HPDE6-E6E7 (cell line): ENCODE data around the gene MND1.

Experiments used
- DNase-seq: peaks from one replicate; pipeline ENCODE4 v3.0.0; 2011; ENCODE audit warnings: missing footprints; ENCODE audit errors: extremely low spot score

The MND1 gene

DNA sequence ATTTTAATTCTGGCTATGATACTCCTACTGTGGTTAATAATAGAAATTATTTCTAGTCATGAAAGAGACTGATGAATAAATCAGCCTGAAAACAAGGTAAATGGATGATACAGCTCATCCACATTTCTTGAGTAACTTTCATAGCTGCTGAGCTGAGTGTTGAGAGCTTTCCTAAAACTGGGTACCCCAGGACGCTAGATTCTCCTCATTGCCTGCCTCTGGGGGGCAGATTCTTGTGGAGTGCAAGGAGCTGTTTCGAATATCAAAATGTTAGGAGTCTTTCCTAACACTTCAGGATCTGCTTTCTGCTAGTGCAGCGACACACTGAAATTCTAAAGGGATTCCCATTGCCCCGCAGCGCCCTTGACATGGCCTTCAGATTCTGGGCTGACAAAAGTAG is 2.1 kb downstream of the MND1 start:
- no peak for DNase-seq

DNA sequence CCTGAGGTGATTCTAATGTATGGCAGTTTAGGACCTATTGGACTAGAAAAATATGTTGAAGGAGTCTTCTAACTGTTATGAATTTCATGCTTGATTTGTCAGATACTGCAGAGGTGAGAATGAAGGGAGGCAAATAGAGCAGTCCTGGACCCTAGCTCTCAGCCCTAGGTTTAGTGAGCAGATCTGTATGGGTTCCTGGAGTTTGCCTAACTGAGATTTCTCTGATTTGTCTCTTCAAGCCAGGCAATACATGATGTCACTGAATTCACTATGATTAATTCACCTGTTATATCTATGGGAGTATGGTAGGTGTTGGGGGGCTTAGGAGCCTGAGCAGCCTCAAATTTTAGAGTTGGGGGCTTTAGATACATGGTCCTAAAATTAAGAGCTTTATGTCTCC is 2.6 kb downstream of the MND1 start:
- DNase-seq = no peak

DNA sequence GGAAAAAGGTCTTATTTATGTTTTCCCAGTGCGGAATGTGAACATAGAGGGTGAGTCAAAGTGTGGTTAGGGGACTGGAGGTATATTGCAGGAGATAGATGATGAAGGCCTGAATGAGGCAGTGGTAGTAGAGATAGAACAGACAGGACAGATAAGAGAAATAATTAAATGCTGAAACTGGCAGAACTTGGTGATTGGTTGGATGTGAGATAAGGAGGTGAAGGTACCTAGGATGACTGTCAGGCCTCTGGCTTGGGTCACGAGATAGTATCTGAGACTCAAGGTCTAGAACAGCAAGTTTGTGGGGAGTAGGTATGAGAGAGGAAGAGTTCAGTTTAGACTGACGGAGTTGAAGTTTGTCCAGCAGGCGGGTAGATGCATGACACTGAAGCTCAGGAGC is 3.5 kb downstream of the MND1 start:
- no peak for DNase-seq

DNA sequence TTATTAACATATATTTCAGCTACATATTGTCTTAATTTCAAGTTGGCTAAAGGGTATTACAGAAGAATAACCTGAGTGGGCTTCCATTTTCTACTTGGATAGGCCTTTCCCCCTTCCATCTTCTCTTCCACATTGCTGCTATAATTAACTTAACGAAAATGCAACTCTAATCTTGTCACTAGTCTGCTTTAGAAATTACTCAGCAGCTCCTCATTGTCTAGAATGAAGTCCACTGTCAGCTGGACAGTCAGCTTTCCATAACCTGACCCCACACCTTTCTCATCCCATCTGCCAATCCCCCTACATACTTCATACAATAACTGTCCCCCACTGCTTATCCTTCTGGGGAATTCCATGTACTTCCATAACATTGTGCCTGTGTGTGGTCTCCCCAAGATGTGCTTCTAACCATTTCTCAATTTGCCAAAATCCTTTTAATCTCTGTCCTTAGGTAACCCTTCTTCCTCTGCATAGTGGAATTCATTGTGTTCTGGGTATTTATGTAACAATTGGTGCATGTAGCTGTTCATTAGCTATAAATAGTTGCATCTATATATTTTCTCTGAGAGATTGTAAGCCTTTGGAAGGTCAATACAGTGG is 4.8 kb downstream of the MND1 start:
- no peak for DNase-seq

DNA sequence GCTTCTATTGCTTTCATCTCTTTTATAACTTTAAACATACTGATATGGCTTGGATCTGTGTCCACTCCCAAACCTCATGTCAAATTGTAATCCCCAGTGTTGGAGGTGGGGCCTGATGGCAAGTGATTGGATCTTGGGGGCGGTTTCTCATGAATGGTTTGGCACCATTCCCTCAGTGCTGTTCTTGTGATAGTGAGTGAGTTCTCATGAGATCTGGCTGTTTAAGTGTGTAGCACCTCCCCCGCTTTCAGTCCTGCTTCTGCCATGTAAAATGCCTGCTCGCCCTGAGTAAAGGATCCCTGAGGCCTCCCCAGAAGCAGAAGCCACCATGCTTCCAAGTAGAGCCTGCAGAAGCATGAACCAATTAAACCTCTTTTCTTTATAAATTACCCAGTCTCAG is 17.7 kb downstream of the MND1 start:
- DNase-seq = no peak

DNA sequence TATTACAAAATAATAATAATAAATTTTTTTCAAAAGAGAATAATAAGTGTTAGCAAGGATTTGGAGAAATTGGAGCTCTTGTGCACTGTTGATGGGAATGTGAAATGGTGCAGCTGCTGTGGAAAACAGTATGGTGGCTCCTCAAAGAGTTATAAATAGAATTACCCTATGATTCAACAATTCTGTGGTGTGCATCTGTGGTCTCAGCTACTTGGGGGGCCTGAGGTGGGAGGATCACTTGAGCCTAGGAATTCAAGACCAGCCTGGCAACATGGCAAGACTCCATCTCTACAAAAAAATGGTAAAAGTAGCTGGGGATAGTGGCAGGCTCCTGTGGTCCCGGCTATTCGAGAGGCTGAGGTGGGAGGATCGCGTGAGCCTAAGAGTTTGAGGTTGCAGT is 19.6 kb downstream of the MND1 start:
- DNase-seq = no peak

DNA sequence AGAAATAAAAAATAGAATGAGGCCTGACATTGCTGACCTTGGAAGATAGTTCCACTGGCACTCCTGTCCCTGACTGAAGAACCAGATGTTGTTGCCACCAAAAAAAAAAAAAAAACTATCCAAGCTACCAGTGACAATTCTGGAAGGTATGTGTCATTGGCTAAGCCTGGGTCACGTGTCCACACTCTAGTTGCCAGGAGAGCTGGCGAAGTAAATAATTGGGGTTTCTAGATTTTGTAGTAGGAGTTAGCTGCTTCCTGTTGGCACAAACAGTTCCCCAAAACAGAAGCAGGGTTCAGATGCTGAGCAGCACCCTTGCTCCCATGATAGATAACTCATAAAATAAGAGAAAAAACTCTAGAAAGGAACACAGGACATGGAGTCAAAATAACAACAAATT is 20.5 kb downstream of the MND1 start:
- no peak for DNase-seq

DNA sequence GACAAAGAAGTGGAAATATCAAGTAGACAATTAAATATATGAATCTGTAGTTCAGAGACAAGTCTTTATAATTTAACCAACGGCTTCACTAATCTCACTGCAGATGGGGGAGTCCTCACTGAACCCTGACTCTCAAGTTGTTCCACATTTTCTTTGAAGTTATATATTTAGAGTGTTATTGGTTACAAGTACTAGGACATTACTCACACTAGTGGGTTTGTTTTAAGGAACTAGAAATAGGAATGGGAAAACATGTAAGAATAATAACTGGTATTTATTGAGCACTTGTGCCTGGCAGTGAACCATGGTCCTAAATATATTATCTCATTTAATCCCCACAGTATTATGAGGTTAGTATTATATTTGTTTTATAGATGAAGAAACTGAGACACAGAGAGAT is 22.0 kb downstream of the MND1 start:
- DNase-seq = no peak

DNA sequence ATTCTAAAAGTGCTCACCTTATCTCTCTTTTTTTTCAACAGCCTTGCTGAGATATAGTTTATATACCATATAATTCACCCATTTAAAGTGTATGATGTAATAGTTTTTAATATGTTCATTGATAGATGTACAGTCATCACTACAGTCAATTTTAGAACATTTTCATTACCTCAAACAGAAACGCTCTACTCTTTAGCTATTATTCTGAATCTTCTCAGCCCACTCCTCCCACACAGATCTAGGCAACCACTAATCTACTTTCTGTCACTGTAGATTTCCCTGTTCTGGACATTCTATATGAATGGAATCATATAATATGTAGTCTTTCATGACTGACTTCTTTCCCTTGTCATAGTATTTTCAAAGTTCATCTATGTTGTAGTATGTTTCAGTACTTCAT is 22.6 kb downstream of the MND1 start:
- no peak for DNase-seq

DNA sequence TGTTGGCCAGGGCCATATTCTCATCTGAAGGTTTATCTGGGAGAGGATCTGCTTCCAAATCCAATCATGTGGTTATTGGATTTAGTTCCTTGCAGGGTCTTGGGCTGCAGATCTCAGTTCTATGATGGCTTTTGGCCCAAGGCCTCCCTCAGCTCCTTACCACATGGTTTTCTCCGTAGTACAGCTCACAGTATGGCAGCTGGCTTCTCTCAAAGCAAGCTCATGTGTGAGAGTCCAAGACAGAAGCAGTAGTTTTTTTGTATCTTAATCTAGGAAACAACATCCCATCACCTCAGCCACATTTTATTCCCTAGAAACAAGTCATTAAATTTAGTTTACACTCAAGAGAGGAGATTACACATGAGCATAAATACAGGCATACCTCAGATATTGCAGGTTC is 24.5 kb downstream of the MND1 start:
- no peak for DNase-seq

DNA sequence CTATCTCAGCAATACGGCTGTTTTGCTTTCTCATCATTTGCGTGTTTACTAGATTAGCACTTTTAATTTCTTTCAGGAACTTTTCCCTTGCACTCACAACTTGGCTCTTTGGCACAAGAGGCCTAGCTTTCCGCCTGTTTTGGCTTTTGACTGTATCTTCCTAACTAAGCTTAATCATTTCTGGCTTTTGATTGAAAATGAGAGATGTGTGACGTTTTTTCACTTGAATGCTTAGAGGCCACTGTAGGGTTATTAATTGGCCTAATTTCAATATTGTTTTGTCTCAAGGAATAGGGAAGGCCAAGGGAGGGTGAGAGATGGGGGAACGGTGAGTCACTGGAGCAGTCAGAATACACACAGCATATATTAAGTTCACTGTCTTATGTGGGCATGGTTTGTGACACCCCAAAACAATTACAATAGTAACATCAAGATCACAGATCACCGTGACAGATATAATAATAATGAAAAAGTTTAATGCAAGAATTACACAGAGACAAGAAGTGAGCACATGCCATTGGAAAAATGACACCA is 27.3 kb downstream of the MND1 start:
- DNase-seq = no peak

DNA sequence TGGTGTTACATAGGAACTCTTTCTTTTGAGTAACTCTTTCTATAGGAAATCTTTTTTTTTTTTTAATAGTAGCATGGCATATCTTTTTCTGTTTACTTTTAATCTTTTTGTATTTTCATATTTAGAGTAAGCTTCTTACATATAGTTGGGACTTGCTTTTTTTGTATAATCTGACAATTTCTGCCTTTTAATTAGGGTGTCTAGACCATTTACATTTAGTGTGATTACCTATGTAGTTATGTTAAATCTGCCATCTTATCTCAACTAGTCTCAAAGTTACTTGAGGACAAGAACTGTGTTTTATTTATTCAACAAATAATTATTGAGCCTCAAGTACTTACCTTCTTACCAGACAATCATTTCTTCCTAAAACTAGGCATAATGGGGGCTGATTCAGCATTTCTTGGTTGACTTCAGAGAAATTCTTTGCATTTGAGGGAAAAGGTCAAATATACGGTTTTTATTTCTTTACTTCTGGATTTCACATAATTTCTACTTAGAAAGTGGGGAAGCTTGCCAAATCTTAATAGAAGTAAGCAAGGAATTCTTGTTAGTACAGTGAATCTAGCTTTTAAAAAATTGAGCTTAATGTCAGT is 28.6 kb downstream of the MND1 start:
- no peak for DNase-seq

DNA sequence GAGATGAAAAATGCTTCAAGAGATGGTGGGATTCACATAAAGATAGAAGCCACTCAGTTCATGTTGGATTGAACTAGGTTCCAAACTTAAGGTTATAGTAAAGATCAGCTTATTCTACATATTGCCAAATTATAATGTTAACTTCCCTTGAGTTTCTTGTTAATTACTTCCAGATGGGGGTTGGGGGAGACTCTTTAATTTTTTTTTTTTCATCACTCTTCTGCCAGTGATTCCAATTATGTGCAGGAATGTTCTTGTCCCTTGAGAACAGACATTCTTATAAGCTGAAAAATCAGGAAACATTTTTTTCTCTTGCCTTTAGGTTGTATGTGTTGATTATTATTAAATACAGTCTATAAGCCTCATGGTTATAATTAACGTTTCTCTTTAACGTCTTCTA is 30.0 kb downstream of the MND1 start:
- DNase-seq = no peak

DNA sequence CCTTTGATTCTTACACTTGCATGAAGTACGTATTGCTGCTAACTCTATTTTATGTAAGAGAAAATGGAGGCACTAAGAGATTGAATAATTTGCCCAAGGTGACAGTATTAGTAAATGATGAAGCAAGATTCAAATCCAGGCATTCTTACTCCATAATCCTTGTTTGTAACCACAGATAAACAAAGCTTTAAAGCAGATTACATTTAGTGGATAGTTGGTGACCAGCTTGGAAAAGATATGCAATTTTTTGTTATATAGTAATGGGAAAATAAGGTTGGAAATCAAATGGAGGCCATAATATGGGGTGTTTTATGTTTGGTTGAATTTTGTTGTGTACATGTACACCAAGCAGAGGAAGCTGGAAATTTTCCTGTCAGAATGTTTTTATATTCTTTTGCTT is 30.8 kb downstream of the MND1 start:
- DNase-seq = no peak

DNA sequence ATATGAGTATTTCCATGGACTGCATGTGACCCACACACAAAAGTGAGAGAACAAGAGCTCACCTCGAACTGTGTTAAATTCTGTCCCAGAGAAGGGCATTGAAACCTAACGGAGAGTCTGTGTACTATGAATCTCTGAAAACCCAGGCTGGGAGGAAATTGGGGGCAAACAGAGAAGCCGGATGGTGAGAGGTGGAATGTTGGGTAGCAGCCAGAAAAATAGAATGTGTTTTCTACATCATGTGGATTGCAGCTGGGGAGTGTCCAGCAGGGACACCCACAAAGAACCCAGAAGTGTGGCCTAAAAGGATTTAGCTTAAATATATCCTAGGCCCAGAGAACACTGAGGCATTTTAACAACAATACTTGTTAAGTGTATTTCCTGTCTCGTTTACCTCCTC is 38.6 kb downstream of the MND1 start:
- DNase-seq = no peak

DNA sequence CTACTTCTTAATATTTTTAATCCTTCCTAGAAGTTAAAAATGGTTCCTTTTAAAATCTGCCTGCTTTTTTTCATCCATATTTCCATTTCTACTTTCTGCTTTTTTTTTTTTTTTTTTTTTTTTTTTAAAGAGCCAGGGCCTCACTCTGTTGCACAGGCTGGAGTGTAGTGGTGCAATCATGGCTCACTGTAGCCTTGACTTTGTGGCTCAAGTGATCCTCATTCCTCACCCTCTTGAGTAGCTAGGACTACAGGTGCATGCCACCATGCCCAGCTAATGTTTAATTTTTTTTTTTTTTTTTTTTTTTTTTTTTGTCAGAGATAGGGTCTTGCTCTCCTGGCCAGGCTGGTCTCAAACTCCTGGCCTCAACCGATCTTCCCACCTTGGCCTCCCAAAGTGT is 39.7 kb downstream of the MND1 start:
- DNase-seq = no peak

DNA sequence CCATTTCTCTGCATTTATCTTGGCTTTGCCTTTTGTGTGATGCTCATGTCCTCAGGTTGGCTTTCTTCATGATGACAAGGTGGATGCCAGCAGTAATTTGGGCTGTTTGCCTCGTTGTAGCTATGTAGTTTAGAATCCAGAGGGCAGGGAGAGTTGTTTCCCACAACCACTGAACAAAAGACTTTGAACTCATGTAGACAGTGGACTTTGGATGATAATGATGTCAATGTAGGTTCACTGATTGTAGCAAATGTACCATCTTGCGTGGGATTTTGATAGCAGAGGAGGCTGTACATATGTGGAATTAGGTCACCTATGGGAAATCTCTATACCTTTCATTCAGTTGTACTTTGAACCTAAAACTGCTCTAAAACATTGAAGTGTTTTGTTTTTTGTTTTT is 41.3 kb downstream of the MND1 start:
- DNase-seq = no peak

DNA sequence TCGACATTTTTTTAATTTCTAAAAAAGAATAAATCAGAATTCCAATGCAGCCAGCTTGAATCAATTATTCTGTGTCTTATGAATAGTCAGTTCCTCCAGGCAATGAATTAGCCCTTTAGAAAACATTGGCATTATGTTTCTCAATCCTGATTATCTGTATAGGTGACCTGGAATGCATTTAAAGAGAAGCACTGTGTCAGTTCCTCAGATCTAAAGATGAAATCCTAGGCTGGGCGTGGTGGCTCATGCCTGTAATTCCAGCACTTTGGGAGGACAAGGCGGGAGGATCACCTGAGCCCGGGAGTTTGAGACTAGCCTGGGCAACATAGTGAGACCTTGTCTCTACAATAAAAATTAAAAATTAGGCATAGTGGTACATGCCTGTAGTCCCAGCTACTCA is 43.5 kb downstream of the MND1 start:
- no peak for DNase-seq

DNA sequence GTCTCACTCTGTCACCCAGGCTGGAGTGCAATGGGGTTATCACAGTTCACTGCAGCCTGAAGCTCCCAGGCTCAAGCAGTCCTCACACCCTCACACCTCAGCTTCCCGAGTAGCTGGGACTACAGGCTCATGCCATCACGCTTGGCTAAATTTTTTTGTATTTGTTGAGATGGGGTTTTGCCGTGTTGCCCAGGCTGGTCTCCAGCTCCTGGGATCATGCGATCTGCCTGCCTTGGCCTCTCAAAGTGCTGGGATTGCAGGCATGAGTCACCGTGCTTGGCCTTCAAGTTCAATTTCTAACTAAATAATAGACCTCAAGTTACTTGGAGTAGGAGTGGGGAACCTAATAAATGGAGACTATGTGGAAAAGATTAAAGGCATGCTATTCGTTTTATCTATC is 48.9 kb downstream of the MND1 start:
- no peak for DNase-seq

DNA sequence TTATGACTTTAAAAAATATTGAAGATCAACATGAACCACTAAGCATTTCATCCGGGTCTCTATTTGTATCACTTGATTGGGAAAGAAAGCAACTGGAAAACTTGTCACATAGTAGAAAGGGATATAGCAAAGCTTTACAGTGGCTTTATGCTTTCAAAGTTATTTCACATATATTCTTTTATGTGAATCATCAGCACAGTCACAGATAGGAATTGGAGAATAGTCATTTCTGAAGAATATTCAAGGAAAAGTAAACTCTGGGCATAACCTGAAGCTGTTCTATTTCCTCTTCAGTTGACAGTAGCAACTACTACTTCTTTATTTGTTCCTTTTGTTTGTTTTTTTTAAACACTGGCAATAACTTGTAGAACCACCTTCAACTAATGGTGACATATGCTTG is 50.5 kb downstream of the MND1 start:
- no peak for DNase-seq

DNA sequence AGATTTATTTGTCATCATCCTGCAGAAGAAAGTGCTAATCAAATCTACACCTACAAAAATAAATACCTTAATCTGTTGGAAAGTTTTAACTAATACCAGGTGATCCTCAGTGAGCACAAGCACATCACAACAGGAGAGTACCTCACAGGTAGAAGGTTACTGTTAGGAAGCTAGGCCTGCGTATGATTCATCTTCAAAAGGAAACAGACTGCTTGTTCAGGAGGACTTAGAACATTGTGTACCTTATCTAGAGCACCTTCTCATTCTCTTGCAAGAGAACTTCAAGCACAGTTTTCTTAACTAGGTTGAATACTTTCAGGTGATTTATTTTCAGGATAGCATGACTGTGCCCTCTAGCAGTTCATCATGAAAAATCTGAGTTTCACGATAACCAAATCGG is 54.2 kb downstream of the MND1 start:
- DNase-seq = no peak

DNA sequence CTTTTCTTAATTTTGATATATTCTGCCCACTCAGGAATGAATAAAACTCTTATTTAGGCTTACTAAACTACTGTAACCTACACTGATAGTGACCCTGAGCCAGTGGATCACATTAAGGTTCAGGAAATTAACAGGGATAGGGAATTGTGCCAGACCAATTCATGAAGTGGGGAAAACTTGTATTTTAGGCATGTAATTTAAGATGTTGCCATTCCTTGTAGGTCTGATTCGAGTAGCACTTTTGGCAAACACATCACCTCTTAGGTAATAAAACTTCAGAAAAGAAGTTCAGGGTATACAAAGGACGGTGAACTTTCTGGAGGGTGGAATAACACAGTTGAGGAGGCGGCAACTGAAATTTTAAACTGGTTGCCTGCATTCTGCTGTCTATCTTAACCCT is 54.9 kb downstream of the MND1 start:
- DNase-seq = no peak

DNA sequence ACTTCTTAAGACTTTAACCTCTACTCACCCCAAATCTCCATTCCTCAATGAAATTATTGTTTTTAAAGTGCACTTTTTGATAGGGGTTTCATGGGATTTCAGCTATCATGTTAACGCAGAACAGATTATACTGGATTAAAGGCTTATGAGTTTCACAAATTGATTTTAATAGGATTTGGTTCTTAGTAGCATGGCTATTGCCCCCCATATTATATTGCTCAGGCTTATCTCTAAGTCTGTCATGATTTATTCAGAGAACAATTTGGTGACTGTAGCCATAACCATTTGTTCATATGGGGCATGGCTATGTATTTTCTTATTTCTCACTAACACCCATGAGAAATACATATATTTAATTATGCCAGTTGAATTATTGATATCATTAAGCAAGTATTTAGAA is 57.0 kb downstream of the MND1 start:
- no peak for DNase-seq

DNA sequence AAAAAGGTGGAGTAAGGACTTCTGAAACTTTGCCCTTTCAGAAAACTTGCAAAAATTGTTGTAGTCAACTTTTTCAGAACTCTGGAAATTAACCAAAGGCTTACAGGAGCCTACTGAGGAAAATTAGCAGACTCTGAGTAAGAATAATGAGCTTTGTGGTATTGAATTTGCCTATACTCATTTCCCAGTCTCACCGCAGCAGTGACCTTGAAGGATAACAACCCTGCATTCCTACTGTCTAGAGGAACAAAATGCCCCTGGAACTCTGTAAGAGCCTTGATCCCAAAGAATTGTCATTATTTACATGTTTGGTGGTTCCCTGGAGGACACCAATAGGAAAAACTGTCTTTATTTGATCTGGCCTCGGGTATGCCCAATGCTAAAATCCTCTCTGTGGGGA is 57.9 kb downstream of the MND1 start:
- DNase-seq = no peak
